ENCODE data around the gene PDE4B. TPM values are rescaled to one million over a fixed set of nuclear protein-coding genes. Genes with fewer than 3 reads are reported as not detected.

Gene PDE4B
- total and polyA plus RNA-seq, 9 of the 15 experiments (the other 6 are each of a cell fraction or from before 2014, with no cell fraction given): 0.09 TPM; not detected in 8

DNA sequence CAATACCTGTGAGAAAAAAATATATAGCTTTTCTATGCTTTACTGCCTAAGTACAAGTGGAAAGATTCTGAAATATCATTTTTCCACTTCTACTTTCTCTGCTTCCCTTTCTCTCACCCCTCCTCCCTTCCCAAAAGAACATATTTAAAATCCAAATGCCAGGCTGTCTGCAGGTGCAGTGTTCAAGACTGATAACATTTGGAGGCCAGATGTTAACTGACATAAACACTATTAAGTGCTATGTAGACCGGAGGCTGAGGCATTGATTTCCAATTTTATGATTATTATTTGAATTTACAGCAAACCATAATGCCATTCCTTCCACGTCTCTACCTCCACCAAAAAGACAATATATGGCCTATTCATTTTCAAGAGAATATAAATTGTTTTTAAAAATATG is 444.3 kb downstream of the PDE4B start (continued):
- no peak for TF ChIP-seq PURB (CRISPR knock-in tag; IDR thresholded peaks at IDR 0.05; ENCODE audit: low read depth)

DNA sequence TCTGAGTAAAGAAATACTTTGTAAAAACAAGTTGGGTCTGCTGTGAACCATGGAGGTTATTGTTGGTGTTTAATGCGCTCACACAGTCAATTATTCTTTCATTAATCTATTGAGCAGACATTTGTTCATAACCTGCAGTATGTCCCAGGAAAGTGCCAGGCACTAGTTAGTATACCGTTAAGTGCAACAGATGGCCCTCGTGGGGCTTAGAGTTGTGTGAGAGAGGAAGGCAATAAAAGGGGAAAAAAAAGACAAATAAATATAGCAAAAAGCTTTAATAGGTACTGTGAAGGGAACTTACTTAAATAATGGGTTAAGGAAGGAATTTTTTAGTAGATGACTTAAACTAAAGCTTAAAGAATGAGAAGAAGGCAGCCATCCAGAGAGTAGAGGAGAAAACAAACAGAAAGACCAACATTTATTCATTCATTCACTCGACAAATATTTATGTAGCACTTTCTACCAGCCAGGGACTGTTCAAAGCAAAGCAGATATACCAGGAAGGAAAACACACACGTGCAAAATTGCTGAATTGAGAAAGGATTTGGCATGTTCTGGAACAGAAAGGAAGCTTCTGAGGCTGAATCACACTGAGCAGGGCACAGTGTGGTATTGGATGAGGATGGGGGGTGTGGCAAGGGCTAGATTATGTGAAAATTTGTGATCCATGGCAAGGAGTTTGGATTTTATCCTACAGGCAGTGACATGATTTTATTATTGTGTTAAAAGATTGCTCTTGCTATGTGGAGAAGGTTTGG is 445.2 kb downstream of the PDE4B start:
- FAIRE-seq: no peak
- ATAC-seq: no peak
- WGBS (ENCODE audit: insufficient coverage, low coverage, missing lambda C conversion rate): 3% methylated on average over 5 of the region's 5 CpGs
- H3K4me1 ChIP-seq (replicated peaks in 1 of 2; ENCODE audit: control insufficient read depth in 2 of 2, insufficient read depth in 2 of 2, low read length in 2 of 2): no peaks in the 10 kb centered on the region
- H3K4me2 ChIP-seq (ENCODE audit: insufficient read depth, low read length): no peak overlapping the region
- no peak for DNase-seq (ENCODE audit: extremely low read depth in 1 of 4, low spot score in 3 of 4)
- H3K27me3 ChIP-seq (ENCODE audit: control insufficient read depth in 2 of 2, insufficient read depth in 2 of 2, low read length in 2 of 2): no peaks in the 10 kb centered on the region
- in situ Hi-C loops (cut with MboI) (loop anchor here (25.0 kb wide), 2 partner anchors 526 to 1176 kb away; no protein-coding TSS in a partner anchor), intact Hi-C loops (cut with micrococcal nuclease) (no loop called here)
- H3K4me3 ChIP-seq: no peak overlapping the region
- no peaks in the 10 kb centered on the region for H3K36me3 ChIP-seq (ENCODE audit: control insufficient read depth, insufficient read depth, low read length)
- ChIA-PET POLR2A (no interaction called here), CTCF (ENCODE audit: low intra/inter-chr PET ratio) (no interaction called here)
- no TSS peak for BruUV-seq (replicated peaks)
- no peak overlapping the region for H3K9ac ChIP-seq (ENCODE audit: insufficient read depth in 1 of 2, low read depth in 2 of 2, low read length in 2 of 2)
- H3K27ac ChIP-seq (ENCODE audit: extremely low read depth, low read depth, low read length): no peak overlapping the region
- no peak overlapping the region for H2AFZ ChIP-seq (ENCODE audit: low read depth, low read length)
- no peaks in the 10 kb centered on the region for H3K9me3 ChIP-seq (replicated peaks; ENCODE audit: control insufficient read depth, insufficient read depth, low read depth, low read length)
- no peaks in the 10 kb centered on the region for H4K20me1 ChIP-seq (replicated peaks; ENCODE audit: control insufficient read depth, insufficient read depth, low read length)
- no peaks in the 10 kb centered on the region for H3K9me1 ChIP-seq (ENCODE audit: control insufficient read depth, insufficient read depth, low read length)
- no peaks in the 10 kb centered on the region for H3K79me2 ChIP-seq (ENCODE audit: control insufficient read depth, insufficient read depth, low read length)
- no peak for TF ChIP-seq SIN3B (IDR thresholded peaks at IDR 0.05; ENCODE audit: low read depth)
- TF ChIP-seq, protein P1, sequence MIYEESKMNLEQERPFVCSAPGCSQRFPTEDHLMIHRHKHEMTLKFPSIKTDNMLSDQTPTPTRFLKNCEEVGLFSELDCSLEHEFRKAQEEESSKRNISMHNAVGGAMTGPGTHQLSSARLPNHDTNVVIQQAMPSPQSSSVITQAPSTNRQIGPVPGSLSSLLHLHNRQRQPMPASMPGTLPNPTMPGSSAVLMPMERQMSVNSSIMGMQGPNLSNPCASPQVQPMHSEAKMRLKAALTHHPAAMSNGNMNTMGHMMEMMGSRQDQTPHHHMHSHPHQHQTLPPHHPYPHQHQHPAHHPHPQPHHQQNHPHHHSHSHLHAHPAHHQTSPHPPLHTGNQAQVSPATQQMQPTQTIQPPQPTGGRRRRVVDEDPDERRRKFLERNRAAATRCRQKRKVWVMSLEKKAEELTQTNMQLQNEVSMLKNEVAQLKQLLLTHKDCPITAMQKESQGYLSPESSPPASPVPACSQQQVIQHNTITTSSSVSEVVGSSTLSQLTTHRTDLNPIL (CRISPR knock-in tag; IDR thresholded peaks at IDR 0.05): no peak
- TF ChIP-seq, protein P2, sequence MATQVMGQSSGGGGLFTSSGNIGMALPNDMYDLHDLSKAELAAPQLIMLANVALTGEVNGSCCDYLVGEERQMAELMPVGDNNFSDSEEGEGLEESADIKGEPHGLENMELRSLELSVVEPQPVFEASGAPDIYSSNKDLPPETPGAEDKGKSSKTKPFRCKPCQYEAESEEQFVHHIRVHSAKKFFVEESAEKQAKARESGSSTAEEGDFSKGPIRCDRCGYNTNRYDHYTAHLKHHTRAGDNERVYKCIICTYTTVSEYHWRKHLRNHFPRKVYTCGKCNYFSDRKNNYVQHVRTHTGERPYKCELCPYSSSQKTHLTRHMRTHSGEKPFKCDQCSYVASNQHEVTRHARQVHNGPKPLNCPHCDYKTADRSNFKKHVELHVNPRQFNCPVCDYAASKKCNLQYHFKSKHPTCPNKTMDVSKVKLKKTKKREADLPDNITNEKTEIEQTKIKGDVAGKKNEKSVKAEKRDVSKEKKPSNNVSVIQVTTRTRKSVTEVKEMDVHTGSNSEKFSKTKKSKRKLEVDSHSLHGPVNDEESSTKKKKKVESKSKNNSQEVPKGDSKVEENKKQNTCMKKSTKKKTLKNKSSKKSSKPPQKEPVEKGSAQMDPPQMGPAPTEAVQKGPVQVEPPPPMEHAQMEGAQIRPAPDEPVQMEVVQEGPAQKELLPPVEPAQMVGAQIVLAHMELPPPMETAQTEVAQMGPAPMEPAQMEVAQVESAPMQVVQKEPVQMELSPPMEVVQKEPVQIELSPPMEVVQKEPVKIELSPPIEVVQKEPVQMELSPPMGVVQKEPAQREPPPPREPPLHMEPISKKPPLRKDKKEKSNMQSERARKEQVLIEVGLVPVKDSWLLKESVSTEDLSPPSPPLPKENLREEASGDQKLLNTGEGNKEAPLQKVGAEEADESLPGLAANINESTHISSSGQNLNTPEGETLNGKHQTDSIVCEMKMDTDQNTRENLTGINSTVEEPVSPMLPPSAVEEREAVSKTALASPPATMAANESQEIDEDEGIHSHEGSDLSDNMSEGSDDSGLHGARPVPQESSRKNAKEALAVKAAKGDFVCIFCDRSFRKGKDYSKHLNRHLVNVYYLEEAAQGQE (IDR thresholded peaks at IDR 0.05; ENCODE audit: borderline replicate concordance): no peak
- TF ChIP-seq, protein P2 (CRISPR knock-in tag; IDR thresholded peaks at IDR 0.05; ENCODE audit: low read depth): no peak
- TF ChIP-seq, protein P3, sequence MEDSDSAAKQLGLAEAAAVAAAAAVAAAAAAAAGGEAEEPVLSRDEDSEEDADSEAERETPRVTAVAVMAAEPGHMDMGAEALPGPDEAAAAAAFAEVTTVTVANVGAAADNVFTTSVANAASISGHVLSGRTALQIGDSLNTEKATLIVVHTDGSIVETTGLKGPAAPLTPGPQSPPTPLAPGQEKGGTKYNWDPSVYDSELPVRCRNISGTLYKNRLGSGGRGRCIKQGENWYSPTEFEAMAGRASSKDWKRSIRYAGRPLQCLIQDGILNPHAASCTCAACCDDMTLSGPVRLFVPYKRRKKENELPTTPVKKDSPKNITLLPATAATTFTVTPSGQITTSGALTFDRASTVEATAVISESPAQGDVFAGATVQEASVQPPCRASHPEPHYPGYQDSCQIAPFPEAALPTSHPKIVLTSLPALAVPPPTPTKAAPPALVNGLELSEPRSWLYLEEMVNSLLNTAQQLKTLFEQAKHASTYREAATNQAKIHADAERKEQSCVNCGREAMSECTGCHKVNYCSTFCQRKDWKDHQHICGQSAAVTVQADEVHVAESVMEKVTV (CRISPR knock-in tag; IDR thresholded peaks at IDR 0.05): no peak
- TF ChIP-seq, protein P4, sequence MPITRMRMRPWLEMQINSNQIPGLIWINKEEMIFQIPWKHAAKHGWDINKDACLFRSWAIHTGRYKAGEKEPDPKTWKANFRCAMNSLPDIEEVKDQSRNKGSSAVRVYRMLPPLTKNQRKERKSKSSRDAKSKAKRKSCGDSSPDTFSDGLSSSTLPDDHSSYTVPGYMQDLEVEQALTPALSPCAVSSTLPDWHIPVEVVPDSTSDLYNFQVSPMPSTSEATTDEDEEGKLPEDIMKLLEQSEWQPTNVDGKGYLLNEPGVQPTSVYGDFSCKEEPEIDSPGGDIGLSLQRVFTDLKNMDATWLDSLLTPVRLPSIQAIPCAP (CRISPR knock-in tag; IDR thresholded peaks at IDR 0.05; ENCODE audit: borderline replicate concordance): no peak
